K562 (cell line): Measurements from ENCODE around the gene FEN1. TPM values are rescaled to one million over a fixed set of nuclear protein-coding genes. Genes with fewer than 3 reads are reported as not detected.

ENCODE experiments used
- CSDE1 ChIP-seq, 2 experiments: fragments of 450-650 bp; IDR thresholded peaks; 2 replicates each; pipeline ENCODE4 v1.6.1; 2016; ENCODE audit warnings: mild to moderate bottlenecking in 1 of 2
- EP400 ChIP-seq: fragments of 450-650 bp; IDR thresholded peaks from 2 replicates; pipeline ENCODE4 v1.6.1; 2017; ENCODE audit warnings: antibody characterized with exemption, mild to moderate bottlenecking, moderate library complexity
- EZH2 ChIP-seq: IDR thresholded peaks from 2 replicates; pipeline ENCODE4 v1.6.1; 2012; ENCODE audit warnings: low read depth, mild to moderate bottlenecking, inconsistent platforms, low read length, borderline replicate concordance
- FOXA1 ChIP-seq: fragments of 450-650 bp; IDR thresholded peaks from 2 replicates; pipeline ENCODE4 v1.6.1; 2016; ENCODE audit warnings: mild to moderate bottlenecking, borderline replicate concordance
- HNRNPLL ChIP-seq: fragments of 200-400 bp; formaldehyde crosslinking; IDR thresholded peaks from 2 replicates; pipeline ENCODE4 v1.6.1; 2017; ENCODE audit warnings: low read length, low read depth, mild to moderate bottlenecking; ENCODE audit not compliant: poor library complexity, severe bottlenecking
- HNRNPUL1 ChIP-seq: fragments of 200-400 bp; formaldehyde crosslinking; IDR thresholded peaks from 2 replicates; pipeline ENCODE4 v1.6.1; 2017; ENCODE audit warnings: low read length
- MAFG ChIP-seq: fragments of 450-650 bp; conservative IDR thresholded peaks from 2 replicates; pipeline ENCODE4 v1.6.1; 2016; ENCODE audit warnings: missing genetic modification characterization, missing compliant biosample characterization
- MTA1 ChIP-seq: fragments of 450-650 bp; IDR thresholded peaks from 2 replicates; pipeline ENCODE4 v1.6.1; 2017; ENCODE audit warnings: borderline replicate concordance
- MYNN ChIP-seq, 2 experiments: sonication (generic); formaldehyde crosslinking in 1 of 2; IDR thresholded peaks; 2 replicates each; pipeline versions ENCODE4 v1.5.0 to v1.6.1; 2016 to 2020; ENCODE audit warnings: antibody characterized with exemption in 1 of 2, missing genetic modification reagents in 1 of 2
- NFRKB ChIP-seq: fragments of 450-650 bp; IDR thresholded peaks from 2 replicates; pipeline ENCODE4 v1.6.1; 2016; ENCODE audit warnings: low read depth
- PHF8 ChIP-seq: fragments of 200-600 bp; sonication (generic); IDR thresholded peaks from 2 replicates; pipeline ENCODE4 v1.6.1; 2012; ENCODE audit warnings: mixed run types, mild to moderate bottlenecking, inconsistent platforms, low read length, moderate library complexity, borderline replicate concordance
- STAT6 ChIP-seq: sonication (generic); formaldehyde crosslinking; IDR thresholded peaks from 2 replicates; pipeline ENCODE4 v1.8.1; 2023; ENCODE audit warnings: mild to moderate bottlenecking, missing genetic modification reagents
- ZNF639 ChIP-seq, 2 experiments: fragments of 200-800 bp in 1 of 2; sonication (Bioruptor generic) in 1 of 2; sonication (generic) in 1 of 2; formaldehyde crosslinking in 1 of 2; IDR thresholded peaks in 1 of 2; conservative IDR thresholded peaks in 1 of 2; 2 replicates each; pipeline versions ENCODE4 v1.5.0 to v1.6.1; 2016 to 2020; ENCODE audit warnings: missing compliant biosample characterization in 1 of 2, missing genetic modification characterization in 1 of 2, missing genetic modification reagents in 1 of 2
- ZSCAN32 ChIP-seq: fragments of 450-650 bp; formaldehyde crosslinking; IDR thresholded peaks from 2 replicates; pipeline ENCODE4 v1.4.0; 2020; ENCODE audit warnings: mild to moderate bottlenecking, moderate library complexity
- polyA plus RNA-seq, 8 experiments: library from polyadenylated mRNA; depleted of rRNA in 4 of 8; stranded (reverse) in 5 of 8; unstranded in 3 of 8; fragments of >200 nt; fragmentation: Nextera tagmentation in 2 of 8; fragmentation: Illumina TruSeq in 1 of 8; extraction: Ambion mirVana in 2 of 8; extraction: Trizol in 1 of 8; gene quantifications; 2 replicates each; pipeline versions ENCODE4 v1.2.1 to v1.2.3, GENCODE V29; 2011 to 2014; ENCODE audit warnings: inconsistent platforms in 1 of 8, missing spikeins in 1 of 8
- total RNA-seq, 7 experiments: library from RNA; depleted of rRNA in 6 of 7; stranded (reverse); fragments of >200 nt in 6 of 7; fragmentation: Illumina TruSeq in 2 of 7; extraction: Trizol in 2 of 7; gene quantifications; 2 replicates each; pipeline versions ENCODE4 v1.2.1 to v1.2.3, GENCODE V29; 2011 to 2021; ENCODE audit warnings: low replicate concordance in 1 of 7
- TF ChIP-seq, protein P1 (sequence below): fragments of 150-350 bp; conservative IDR thresholded peaks from 2 replicates; pipeline ENCODE4 v1.6.1; 2014; ENCODE audit warnings: low read length
- TF ChIP-seq, protein P2 (sequence below), 2 experiments: fragments of 150-350 bp in 1 of 2; IDR thresholded peaks; 2 replicates each; pipeline ENCODE4 v1.6.1; 2012 to 2016; ENCODE audit warnings: low read depth in 2 of 2, low read length in 2 of 2, mild to moderate bottlenecking in 1 of 2, moderate library complexity in 1 of 2

The FEN1 gene
- total and polyA plus RNA-seq, 9 of the 15 experiments (the other 6 are each of a cell fraction or from before 2014, with no cell fraction given), result 58.1 to 156 (median 137) TPM

- TF ChIP-seq STAT6 (CRISPR knock-in tag), result 0 out of 2 replicates have a peak, but pooled peaks have one; percentile 46
- TF ChIP-seq ZSCAN32 (CRISPR knock-in tag), result 0 out of 2 replicates have a peak, but pooled peaks have one; percentile 15
- no peak for TF ChIP-seq MAFG (tag)
- TF ChIP-seq EP400, result peak; percentile 99
- TF ChIP-seq, protein P1, sequence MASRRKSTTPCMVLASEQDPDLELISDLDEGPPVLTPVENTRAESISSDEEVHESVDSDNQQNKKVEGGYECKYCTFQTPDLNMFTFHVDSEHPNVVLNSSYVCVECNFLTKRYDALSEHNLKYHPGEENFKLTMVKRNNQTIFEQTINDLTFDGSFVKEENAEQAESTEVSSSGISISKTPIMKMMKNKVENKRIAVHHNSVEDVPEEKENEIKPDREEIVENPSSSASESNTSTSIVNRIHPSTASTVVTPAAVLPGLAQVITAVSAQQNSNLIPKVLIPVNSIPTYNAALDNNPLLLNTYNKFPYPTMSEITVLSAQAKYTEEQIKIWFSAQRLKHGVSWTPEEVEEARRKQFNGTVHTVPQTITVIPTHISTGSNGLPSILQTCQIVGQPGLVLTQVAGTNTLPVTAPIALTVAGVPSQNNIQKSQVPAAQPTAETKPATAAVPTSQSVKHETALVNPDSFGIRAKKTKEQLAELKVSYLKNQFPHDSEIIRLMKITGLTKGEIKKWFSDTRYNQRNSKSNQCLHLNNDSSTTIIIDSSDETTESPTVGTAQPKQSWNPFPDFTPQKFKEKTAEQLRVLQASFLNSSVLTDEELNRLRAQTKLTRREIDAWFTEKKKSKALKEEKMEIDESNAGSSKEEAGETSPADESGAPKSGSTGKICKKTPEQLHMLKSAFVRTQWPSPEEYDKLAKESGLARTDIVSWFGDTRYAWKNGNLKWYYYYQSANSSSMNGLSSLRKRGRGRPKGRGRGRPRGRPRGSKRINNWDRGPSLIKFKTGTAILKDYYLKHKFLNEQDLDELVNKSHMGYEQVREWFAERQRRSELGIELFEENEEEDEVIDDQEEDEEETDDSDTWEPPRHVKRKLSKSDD, result no peak
- TF ChIP-seq CSDE1 (IDR thresholded peaks at IDR 0.05), result no peak
- TF ChIP-seq FOXA1, result no peak
- TF ChIP-seq HNRNPUL1, result no peak
- TF ChIP-seq MTA1, result peak; percentile 33; the same call in 1 of the 2 replicates
- peak; percentile 94 for TF ChIP-seq NFRKB
- TF ChIP-seq PHF8, result peak; percentile 97
- TF ChIP-seq MYNN (IDR thresholded peaks at IDR 0.05), result no peak
- TF ChIP-seq MYNN (CRISPR knock-in tag; IDR thresholded peaks at IDR 0.05), result no peak
- TF ChIP-seq EZH2, result no peak
- TF ChIP-seq HNRNPLL, result no peak
- peak in 1 of 2 experiments; percentile 70; a peak in 2 of 4 replicates for TF ChIP-seq ZNF639 (CRISPR knock-in tag; conservative IDR thresholded peaks at IDR 0.05 in 1 of 2, IDR thresholded peaks at IDR 0.05 in 1 of 2)
- TF ChIP-seq, protein P2, sequence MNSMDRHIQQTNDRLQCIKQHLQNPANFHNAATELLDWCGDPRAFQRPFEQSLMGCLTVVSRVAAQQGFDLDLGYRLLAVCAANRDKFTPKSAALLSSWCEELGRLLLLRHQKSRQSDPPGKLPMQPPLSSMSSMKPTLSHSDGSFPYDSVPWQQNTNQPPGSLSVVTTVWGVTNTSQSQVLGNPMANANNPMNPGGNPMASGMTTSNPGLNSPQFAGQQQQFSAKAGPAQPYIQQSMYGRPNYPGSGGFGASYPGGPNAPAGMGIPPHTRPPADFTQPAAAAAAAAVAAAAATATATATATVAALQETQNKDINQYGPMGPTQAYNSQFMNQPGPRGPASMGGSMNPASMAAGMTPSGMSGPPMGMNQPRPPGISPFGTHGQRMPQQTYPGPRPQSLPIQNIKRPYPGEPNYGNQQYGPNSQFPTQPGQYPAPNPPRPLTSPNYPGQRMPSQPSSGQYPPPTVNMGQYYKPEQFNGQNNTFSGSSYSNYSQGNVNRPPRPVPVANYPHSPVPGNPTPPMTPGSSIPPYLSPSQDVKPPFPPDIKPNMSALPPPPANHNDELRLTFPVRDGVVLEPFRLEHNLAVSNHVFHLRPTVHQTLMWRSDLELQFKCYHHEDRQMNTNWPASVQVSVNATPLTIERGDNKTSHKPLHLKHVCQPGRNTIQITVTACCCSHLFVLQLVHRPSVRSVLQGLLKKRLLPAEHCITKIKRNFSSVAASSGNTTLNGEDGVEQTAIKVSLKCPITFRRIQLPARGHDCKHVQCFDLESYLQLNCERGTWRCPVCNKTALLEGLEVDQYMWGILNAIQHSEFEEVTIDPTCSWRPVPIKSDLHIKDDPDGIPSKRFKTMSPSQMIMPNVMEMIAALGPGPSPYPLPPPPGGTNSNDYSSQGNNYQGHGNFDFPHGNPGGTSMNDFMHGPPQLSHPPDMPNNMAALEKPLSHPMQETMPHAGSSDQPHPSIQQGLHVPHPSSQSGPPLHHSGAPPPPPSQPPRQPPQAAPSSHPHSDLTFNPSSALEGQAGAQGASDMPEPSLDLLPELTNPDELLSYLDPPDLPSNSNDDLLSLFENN (IDR thresholded peaks at IDR 0.05; ENCODE audit: low read depth in 2 of 2, low read length in 2 of 2), result peak in 1 of 2 experiments; percentile 38; a peak in 1 of 4 replicates
Measured at GRCh38 chr11:61792310-61793082, at the start of gene FEN1, which contains the start of gene TMEM258 (continued).
